Embryonic facial prominence (tissue), 1 donor: ENCODE data around the gene ATP5F1D.
A peak's percentile ranks its signal among the peaks of the same experiment; 100 is the strongest.
"Not testable (repeated sequence)": the region's sequence is repeated elsewhere in the genome, so short reads cannot be mapped to it uniquely, and the experiment has no call there.

Source experiments
- DNase-seq: peaks from one replicate; pipeline ENCODE4 v3.0.0-alpha.2; 2016; ENCODE audit errors: extremely low spot score

Gene ATP5F1D

DNA sequence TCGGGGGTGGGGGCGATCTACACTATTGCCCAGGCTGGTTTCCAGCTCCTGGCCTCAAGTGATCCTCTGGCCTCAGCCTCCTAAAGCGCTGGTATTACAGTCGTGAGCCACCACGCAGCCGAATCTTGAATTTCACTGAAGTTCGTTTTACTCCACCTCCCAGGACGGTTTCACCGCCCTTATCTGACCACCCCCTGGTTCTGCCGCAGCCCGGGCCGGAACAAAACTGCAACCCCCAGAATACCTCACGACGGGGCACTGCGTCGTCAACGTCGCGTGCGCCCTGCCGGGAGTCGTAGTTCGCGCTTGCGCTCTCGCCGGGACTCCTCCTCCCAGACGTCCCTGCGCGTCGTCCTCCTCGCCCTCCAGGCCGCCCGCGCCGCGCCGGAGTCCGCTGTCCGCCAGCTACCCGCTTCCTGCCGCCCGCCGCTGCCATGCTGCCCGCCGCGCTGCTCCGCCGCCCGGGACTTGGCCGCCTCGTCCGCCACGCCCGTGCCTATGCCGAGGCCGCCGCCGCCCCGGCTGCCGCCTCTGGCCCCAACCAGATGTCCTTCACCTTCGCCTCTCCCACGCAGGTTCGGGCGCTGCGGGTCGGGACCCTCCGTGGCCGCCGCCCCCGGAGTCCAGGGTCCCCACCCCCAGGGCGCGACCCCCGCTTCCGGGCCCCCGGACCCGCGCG, at the start of gene ATP5F1D:
Gene ATP5F1D, plus strand, starts transcription at position 335 of the 679 bp plus-strand sequence. Its CDS starts 100 bp downstream, at position 435.
- DNase-seq, result peak; percentile 79

DNA sequence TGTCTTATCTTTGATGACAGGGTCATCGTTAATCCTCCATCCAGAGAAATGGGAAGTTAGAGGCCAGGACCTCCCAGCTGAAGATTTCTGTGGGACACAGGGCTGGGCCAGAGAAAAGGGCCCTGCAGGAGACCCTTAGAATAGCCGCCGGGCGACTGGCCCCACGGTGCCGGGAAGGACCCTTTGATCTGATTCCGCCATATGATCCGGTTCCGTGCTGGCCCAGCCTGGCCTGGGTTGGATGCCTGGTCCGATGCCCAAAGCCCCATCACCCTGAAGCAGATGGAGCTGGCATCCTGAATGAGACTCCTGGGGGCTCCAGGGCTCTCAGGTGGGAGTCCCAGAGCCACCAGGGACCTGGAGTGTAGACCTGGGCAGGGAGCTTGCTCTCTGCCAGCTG, 42.0 kb upstream of the ATP5F1D start:
- no peak for DNase-seq

DNA sequence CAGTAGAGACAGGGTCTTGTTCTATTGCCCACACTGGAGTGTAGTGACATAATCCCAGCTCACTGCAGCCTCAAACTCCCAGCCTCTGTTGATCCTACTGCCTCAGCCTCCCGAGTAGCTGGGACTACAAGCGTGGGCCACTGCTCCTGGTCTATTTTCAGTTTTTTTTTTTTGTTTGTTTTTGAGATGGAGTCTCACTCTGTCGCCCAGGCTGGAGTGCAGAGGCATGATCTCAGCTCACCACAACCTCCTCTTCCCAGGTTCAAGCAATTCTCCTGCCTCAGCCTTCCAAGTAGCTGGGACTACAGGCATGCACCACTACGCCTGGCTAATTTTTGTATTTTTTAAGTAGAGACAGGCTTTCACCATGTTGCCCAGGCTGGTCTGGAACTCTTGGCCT, 40.9 kb upstream of the ATP5F1D start:
- DNase-seq, result not testable (repeated sequence)

DNA sequence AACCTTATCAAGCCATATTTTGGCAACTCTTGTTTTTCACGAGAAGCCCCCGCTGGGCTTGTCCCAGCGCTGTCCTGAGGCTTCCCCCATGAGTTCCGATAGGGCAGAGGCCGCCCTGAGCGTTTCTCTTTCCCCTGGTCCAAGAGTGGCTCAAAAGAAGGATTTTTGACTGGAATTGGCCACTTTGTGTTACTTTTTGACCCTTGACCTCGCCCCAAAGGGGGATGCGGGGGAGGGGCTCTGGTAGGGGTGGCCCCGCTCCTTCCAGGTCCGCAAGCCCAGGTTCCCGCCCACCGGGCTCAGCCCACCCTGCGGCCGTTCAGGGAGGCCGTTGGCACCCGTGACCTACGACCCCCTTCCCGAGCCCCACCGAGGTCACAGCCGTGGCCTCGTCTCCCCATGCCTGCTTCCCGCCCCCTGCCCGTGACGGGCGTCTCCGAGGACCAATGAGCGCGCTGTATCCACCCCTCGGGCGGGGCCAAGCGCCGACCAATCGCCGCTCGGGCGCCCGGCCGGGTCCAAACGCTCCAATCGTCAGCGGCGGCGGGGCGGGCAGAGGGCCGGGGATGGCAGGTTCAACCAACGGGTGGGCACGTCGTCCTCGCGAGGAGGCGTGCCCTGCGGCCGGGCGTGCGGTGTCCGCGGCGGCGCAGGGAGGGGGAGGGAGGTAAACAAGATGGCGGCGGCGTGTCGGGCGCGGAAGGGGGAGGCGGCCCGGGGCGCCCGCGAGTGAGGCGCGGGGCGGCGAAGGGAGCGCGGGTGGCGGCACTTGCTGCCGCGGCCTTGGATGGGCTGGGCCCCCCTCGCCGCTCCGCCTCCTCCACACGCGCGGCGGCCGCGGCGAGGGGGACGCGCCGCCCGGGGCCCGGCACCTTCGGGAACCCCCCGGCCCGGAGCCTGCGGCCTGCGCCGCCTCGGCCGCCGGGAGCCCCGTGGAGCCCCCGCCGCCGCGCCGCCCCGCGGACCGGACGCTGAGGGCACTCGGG, 36.1 kb upstream of the ATP5F1D start, which contains the start of gene STK11:
Gene STK11, plus strand, starts transcription at position 665 of the 986 bp plus-strand sequence. CDS start 1,136 bp downstream, outside the sequence.
- DNase-seq, result peak; percentile 94

DNA sequence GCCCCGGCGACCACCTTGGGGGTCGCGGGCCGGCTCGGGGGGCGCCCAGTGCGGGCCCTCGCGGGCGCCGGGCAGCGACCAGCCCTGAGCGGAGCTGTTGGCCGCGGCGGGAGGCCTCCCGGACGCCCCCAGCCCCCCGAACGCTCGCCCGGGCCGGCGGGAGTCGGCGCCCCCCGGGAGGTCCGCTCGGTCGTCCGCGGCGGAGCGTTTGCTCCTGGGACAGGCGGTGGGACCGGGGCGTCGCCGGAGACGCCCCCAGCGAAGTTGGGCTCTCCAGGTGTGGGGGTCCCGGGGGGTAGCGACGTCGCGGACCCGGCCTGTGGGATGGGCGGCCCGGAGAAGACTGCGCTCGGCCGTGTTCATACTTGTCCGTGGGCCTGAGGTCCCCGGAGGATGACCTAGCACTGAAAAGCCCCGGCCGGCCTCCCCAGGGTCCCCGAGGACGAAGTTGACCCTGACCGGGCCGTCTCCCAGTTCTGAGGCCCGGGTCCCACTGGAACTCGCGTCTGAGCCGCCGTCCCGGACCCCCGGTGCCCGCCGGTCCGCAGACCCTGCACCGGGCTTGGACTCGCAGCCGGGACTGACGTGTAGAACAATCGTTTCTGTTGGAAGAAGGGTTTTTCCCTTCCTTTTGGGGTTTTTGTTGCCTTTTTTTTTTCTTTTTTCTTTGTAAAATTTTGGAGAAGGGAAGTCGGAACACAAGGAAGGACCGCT, 35.2 kb upstream of the ATP5F1D start:
- no peak for DNase-seq

DNA sequence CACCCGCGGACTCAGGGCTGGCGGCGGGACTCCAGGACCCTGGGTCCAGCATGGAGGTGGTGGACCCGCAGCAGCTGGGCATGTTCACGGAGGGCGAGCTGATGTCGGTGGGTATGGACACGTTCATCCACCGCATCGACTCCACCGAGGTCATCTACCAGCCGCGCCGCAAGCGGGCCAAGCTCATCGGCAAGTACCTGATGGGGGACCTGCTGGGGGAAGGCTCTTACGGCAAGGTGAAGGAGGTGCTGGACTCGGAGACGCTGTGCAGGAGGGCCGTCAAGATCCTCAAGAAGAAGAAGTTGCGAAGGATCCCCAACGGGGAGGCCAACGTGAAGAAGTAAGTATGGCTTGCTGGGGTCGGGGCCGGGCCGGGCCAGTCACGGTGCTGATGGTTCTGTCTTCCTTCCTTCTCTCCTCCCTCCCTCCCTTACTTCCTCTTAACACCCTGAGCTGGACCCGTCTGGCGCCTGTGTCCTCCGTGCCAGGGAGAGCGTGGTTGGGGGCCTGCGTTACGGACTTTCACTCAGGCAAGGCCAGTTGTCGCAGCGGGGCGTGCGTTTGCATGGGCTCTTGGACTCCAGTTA, 34.6 kb upstream of the ATP5F1D start:
- no peak for DNase-seq

DNA sequence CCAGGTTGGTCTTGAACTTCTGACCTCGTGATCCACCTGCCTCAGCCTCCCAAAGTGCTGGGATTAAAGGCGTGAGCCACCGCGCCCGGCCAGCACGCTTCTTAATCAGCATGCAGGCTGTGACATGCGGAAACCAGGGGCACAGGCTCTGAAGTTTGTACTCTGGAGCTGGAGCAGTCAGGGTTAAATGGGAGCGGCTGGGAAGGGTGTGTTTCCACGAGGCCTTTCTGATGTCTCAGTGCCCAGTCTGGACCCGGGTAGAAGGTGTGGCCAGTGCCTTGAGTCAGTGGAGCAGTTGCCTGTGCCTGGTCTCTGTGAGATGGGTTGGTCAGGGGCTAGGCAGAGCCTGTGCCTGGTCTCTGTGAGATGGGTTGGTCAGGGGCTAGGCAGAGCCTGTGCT, 32.7 kb upstream of the ATP5F1D start:
- not testable (repeated sequence) for DNase-seq

DNA sequence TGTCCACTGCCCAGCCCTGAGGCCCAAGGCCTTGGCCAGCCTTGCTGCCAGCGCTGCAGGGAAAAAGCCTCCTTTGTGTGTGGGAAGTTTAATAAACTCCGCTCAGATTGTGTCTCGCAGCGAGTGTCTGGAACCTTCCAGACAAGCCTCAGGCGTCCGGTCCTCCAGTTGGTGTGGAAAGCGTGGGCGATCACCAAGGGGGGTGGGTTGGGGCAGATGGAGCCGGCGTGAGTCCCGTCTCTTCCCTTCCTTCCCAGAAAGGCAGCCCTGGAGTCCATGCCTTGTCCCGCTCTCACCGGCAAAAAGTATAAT, 31.4 kb upstream of the ATP5F1D start:
- DNase-seq, result no peak

DNA sequence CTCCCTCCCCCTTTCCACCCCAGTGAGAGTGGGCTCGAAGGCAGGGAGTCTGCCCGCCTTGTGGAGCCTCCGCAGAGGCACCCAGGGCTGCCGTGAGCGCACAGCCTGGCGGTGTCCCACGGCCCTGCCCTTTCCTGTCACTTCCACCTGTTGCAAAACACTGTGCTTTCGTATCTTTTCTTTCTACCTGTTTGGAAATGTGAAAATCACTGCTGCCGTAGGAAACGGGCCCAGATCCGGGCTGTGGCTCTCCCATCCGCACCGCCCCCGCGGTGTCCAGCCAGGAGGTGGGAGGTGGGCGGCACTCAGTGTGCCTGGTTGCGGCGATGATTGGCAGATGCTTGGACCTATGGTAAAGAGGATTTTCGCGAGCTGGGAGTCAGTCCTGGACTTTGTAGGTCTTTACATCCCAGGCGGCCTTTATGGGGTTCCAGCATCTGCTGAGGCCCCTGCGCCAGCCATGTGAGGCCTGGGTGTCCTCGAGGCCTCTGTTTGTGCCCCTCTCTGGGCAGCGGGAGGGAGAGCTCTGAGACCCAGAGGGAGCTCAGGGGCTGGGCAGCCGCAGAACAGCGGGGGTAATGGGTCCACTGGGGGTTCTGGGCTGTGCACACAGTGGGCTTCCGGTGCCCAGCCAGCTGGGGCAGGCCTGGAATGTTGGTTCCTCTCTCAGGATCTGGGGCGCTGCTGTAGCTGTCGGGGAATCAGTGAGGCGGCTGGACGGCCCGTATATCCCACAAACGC, 29.9 kb upstream of the ATP5F1D start:
- DNase-seq, result no peak

DNA sequence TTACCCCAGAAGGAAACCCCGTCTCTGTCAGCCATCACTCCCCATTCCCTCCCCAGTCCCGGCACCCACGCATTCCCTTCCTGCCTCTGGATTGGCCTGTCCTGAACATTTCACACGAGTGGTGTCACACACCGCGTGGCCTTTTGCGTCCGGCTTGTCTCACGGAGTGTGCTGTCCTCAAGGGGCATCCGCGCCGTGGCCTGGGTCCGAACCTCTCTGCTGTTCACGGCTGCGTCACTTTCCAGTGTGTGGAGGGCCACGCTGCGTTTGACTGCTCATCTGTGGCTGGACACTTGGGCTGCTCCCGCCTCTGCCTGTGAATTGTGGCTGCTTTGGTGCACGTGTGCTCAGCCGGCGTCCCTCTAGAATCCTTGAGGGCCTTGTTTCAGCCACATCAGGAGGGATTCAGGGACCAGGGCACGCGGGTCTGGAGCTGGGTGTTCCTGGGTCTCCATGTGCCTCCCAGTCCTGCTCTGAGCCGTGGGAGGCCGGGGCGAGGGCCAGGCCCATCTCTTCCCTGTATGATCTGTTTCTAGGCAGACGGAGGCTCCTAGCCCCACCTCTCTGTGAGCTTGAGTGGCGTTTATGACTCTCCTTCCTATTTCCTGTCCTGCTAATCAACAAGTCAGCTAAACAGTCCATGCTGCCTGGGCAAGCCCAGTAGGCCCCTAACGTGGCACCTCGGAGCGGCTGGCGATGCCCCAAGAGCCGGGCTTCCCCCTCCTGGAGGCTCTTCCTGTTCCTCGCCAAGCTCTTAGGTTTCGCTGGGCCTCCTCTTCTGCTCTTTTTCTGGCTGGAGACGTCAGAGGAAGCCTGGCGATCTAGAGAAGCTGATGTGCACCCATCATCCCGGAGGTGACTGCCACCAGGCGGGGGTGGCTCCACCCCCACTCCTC, 27.9 kb upstream of the ATP5F1D start:
- DNase-seq, result no peak

DNA sequence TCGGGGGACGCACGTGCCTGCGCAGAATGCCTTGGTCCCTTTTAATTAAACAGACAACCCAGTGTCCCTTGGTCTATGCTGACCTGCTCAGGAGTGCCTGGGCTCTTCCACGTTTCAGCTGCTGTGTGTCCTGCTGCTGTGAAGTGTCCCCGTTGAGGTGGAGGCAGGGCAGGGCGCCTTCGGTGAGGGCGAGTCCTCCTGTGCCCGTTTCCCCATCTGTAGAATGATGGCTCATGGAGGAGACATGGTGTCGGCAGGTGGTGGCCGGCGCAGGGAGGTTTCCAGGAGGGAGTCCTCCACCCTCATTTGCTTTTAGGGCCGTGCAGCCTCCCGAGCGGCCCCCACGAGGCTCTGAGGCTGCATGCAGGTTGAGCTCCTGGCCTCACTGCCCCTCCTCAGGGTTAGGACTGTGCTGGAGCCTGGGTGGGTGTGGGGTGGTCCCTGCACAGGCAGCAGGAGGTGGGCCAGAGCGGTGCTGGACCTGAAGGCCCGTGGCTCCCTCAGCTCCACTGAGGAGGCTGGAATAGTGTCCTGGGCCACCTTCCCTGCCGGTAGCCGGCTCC, 27.2 kb upstream of the ATP5F1D start:
- no peak for DNase-seq

DNA sequence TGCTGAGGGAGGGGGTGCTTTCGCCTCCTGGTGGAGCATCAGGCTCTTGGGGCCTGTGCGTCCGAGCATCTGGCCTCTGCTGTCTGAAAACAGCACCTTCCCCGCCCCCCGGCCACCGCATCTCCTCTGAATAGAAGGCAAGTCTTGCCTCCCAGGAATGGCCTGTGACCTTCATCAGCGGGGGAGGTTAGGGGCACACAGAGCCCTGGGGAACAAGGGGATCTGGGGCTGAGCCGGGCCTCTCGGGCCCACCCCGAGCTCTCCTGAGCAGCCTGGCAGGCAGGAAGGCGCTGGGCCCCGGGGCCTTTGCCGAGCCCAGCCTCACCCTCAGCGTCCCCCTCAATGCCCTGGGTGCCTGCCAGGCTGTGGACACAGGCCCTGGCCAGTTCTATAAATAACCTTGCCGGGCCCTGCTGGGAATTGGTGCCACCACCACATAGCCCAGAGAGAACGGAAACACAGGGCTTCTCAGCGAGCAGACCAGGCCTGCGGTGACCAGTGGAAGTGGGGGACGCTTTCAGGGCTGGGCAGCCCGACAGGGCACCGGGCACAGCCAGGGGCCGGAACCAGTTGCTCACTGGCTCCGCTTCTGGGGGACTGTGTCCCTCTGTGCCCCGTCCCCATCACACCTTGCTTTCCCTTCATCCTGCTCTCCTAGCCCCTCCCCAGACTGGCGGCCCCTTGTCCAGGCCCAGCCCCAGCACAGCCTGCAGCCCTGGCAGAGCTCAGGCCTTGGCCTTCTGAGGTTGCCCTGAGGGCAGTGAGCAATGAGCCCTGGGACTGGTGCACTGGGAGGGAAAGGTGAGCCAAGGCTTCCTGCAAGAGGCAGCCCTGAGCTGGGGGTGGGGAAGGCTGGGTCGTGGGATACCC, 26.5 kb upstream of the ATP5F1D start:
- DNase-seq, result no peak

DNA sequence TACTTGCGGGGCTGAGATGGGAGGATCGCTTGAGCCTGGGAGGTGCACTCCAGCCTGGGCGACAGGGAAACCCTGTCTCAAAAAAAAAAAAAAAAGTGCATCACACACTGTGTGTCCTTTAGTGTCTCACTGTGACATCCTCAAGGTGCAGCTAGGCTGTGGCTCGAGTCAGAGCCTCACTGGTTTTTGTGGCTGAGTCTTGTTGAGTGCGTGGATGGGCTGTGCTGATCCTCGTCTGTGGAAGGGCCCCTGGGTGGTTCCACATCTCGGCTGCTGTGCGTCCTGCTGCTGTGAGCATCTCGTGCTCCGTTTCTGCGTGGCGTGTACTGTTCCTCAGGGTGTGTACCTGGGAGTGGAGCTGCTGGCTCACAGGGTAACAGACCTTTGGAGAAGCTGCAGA, 24.8 kb upstream of the ATP5F1D start:
- no peak for DNase-seq

DNA sequence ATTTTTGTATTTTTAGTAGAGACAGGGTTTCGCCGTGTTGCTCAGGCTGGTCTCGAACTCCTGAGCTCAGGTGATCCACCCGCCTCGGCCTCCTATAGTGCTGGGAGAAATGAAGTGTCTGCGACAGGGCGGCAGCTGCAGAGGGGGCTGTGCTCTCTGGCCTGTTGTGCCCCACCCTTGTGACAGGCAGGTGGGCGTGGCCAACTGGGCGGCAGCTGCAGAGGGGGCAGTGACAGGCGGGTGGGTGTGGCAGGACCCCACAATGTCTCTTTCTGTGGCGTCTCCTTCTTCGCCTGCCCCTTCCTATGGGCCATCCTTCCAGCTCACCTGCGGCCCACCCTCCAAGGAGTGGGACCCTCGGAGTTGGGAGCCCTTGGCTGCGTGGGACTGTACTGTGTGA, 24.2 kb upstream of the ATP5F1D start:
- DNase-seq, result no peak

DNA sequence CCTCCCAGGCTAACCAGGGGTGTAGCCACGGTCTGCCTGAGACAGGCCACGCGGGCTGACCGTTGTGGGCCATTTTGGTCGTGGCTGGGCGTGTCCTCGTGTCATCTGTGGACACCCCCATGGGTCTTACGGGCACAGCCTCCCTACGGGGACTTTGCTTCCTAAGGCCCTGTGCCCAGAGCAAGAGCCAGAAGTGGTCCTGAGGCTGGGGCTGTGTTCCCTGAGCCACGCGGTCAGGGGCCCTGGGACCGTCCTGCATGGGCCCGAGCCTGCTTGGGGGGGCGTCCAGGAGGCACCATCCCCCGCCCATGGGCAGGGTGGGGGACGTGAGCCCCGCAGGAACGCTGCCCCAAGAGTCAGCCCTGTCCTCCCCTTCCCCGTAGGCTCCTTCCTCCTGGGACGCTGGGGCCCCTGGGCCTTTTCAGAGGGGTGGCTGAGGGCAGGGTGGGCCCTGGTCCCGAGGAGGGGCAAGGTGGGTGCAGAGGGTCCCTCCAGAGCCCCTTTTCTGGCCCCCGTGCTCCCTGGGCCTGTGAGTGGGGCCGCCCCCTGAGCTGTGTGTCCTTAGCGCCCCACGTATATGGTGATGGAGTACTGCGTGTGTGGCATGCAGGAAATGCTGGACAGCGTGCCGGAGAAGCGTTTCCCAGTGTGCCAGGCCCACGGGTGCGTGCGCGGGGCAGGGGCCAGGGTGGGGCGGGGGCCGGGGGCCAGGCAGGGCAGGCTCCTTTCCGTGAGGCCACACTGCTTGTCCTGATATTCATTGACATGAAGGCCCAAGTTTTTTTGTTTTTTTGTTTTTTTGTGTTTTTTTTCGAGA, 22.6 kb upstream of the ATP5F1D start:
- DNase-seq, result no peak

DNA sequence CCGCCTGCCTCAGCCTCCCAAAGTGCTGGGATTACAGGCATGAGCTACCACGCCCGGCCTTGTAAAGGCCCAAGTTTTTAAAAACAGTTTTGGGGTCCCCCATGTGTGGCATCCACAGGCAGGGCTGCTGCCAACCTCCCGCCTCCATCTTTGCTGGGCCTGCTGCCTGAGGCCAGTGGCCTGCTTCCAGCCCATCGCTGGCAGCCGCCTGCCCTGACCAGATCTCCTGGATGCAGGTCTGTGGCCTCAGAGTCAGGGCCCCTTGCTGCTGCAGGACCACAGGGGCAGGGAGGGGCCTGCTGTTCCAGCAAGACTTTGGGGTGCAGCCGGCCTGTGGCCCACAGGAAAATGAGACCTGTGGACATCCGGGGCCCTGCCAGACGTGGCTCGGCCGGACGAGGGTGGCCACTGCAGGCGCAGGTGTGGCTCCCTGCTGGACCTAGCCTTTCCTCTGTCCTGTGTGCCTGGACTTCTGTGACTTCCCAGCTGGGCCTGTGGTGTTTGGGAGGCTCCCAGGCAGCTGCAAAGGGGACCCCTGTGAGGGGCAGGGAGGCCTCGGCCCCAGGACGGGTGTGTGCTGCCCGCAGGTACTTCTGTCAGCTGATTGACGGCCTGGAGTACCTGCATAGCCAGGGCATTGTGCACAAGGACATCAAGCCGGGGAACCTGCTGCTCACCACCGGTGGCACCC, 21.6 kb upstream of the ATP5F1D start:
- DNase-seq, result no peak

DNA sequence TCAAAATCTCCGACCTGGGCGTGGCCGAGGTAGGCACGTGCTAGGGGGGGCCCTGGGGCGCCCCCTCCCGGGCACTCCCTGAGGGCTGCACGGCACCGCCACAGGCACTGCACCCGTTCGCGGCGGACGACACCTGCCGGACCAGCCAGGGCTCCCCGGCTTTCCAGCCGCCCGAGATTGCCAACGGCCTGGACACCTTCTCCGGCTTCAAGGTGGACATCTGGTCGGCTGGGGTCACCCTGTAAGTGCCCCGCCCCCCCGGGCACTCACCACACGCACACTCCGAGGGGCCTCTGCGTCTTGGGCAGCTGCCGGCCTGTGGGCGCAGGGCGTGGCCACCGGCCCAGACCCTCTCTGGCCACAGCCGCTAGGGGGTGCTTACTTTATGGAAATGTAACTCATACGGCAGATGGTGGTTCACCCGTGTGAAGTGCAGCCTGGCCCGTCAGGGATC, 21.0 kb upstream of the ATP5F1D start:
- DNase-seq, result no peak
